CD4-positive, alpha-beta T cell treated with Interferon alpha-2 for 1 hour (primary cell): ENCODE results near the gene TSSK1B.

Source experiments
- DNase-seq, 2 donors: peaks; one replicate each; pipeline ENCODE4 v3.0.0-alpha.2; 2020 to 2022

Gene TSSK1B

DNA sequence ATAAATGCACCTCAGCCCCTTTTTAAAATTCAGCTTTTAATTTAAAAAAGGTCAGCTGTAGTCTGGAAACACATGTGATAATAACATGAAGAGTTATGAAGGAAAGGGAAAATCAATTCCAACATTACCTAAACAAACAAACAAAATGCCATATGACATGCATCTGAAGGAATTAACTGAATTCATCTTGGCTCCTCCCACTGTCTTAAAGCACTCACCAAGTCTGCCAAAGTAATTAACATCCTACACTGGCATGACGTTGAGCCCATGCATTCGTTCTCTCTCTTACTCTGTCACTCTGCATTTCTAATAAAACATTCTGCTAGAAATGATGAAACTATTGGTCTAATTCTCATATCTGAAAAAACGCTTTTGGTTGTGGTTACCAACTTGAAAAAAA is 37.7 kb downstream of the TSSK1B start:
- DNase-seq = no peak

DNA sequence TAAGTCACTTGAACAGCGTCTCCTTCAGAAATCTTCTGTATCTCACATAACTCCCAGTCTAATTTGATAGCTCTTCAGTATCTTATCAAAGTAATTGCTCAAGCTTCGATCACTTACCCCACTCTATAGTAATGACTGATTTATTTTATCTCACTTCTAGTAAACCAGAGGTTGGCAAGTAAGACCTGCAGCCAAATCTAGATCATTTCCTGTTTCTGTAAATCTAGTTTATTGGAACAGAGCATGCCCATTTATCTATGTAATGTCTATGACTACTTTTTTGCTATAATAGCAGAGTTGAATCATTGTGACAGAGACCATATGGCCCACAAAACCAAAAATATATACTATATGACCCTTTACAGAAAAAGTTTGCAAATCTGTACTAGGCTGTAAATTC is 40.1 kb downstream of the TSSK1B start:
- no peak for DNase-seq

DNA sequence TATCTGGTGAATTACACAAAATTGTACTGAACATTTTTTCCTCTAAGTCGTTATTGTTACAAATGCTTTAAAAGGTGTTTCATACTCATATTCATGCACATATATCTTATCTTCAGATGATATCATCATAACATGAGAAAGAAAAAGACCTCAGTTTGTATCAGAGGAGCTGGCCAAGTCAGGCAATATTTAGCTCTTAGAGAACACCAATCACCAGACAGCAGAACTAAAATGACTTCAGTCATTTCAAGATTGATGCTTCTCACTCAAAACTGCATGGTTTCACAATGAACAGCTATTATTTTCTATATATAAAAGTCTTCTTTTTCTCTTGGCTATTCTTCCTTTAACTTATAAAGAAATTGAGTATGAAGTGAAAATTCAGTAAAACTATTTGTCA is 44.6 kb downstream of the TSSK1B start:
- no peak for DNase-seq

DNA sequence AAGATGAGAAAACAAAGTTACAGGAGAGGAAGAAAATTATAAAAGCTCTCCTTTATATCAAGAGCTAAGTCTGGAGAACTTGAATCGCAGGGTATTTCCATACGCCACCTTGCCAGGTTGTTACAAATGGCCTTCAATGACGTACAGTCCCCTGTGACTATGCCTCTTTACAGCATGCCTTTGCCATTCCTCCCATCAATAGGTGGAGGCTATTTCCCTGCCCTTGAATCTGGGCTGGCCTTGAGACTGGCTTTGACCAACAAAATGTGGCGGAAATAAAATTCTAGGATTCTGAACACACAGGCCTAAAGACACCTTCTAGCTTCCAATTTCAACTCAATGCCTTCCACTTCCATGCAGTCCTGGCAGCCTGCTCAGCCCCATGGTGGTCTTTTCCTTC is 45.7 kb downstream of the TSSK1B start:
- no peak for DNase-seq

GRCh38 chr5:113387844-113388243 is 46.9 kb downstream of the TSSK1B start:
- DNase-seq = no peak

DNA sequence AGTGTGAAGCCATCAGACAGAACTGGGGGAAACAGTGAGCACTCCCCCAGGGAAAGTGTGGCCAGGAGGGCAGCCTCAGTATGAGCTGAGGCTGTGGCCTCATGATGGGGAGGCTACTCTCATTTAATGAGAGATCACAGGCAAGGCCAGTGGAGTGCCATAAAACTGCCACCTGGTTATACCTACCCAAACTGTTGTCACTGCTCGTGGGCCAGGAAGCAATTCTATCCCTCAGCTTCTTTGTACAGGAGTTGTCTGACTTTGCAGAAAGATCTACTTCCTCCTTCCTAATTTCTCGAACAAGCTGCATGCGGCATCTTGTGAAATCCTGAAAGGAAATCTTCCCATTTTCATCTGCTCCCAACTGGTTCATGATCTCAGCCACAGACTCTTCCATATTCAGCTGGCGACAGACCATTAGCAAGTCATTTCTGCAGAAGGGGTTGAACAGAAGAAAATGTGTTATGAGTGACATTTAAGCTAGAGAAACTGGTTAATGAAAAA is 50.0 kb downstream of the TSSK1B start:
- DNase-seq = no peak

DNA sequence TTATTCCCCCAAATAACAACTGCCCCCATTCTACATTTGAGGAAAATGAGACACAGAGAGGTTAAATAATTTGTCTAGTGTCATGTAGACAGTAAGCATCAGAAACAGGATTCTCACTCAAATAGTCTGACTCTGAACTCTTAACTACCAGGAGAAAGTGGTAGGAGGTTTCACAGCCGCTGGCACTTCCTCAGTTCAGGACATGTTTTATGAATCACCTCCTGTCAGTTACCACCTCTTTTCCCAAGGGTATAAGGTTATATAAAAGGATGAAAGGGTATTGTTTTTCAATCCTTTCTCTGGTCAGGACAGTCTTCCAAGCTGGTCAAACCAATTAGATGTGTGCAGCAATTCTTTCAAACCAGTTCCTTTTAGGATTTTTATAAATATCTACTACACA is 52.1 kb downstream of the TSSK1B start:
- no peak for DNase-seq
